HCEC 1CT (cell line): ENCODE results near the gene SCN4B.
"Not testable (repeated sequence)": the region's sequence is repeated elsewhere in the genome, so short reads cannot be mapped to it uniquely, and the experiment has no call there.

ENCODE experiments used
- DNase-seq: peaks from one replicate; pipeline ENCODE4 v3.0.0-alpha.2; 2017

Gene SCN4B, protein sequence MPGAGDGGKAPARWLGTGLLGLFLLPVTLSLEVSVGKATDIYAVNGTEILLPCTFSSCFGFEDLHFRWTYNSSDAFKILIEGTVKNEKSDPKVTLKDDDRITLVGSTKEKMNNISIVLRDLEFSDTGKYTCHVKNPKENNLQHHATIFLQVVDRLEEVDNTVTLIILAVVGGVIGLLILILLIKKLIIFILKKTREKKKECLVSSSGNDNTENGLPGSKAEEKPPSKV

DNA sequence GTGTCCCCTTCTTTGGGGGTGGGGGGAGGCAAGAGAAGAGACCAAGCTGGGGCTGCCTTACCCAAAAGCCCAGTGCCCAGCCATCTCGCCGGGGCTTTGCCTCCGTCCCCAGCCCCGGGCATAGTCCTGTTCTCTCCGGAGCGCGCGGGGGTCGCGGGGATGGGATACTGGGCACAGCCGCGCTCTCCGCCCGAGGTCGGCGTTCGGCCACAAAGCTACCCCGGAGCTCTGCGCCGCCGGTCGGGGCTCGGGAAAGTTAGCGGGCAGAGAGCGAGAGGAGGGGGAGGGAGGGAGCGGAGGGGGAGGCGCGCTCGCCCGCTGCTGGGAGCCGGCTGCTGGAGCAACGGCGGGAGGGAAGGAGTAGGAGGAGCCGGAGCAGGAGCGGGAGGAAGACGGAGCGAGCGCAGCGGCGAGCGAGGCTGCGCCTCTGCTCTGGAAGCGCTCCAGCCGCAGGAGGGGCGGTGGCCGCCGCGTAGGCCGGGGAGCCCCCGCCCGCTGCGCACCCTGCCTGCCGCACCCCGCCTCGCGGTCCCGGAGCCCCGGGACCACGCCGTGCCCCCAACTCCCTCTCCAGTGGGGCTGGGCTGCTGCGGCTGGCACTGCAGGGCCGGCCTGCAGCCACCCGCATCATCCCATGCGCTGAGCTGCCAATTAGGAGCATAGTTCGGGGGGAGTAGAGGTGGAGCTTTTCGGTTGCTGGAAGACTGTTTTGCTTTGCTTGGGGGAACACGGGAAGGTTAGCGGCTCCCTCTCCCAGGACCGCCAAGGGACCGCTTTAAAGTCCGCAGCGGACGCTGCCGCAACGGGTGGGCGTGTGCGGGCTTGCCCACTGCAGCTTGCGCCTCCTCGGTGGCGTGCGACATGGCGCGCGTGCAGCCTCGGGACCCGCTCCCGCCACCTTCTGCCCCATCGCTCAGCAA is at the start of gene SCN4B:
Gene SCN4B (minus strand): TSS at position 272 of the 920 bp plus-strand sequence. CDS start 150 bp downstream, at position 122.
- DNase-seq = peak; percentile 26

DNA sequence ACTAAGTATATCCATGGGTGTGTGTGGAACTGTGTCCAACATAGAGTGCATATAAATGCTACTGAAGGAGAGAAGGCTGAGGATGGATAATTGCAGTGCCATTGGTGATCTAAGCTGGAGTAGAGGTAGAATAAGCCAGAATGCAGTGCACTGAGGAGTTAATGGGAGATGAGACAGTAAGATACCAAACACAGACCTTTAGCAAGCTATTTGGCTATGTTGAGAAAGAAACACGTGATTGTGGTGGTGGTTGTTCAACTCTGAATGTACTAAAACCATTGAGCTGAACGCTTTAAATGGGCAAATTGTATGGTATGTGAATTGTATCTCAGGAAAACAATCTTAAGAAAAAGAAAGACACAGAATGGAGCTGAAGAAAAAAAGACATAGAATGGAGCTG is 49.3 kb upstream of the SCN4B start:
- no peak for DNase-seq

DNA sequence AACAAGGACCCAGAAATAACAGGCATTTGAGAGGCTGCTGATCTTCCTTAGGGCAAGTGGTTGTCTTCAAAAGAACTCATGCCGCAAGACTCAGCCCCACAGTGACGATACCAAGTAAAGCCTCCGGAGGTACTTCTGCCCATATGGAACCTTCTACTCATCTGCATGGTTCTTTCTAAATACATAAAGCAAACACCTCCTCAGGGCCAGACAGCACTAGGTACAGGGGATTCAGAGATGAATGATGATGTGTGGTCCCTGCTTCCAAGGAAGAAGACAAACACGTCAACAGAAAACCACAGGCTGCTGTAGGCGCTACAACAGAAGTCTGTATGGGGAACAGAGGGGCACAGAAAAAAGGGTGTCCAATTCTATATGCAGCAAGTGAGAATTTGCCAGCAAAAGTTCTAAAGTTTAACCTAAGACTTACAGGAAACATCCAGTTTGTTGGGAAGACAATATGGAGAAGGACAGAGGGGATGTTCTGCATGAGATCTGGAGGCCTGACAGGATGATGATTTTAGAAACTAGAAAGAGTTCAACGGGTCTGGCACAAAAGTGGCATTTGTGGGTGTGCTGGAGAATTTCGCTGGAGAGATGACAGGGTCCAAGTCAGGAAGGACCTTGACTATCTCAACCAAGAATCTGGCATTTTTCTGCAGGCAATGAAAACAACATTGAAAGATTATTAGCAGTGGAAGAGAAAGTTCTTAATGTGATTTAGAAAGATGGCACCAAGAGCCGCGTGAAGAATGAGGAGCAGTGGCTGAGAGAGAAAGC is 48.5 kb upstream of the SCN4B start:
- DNase-seq = no peak

DNA sequence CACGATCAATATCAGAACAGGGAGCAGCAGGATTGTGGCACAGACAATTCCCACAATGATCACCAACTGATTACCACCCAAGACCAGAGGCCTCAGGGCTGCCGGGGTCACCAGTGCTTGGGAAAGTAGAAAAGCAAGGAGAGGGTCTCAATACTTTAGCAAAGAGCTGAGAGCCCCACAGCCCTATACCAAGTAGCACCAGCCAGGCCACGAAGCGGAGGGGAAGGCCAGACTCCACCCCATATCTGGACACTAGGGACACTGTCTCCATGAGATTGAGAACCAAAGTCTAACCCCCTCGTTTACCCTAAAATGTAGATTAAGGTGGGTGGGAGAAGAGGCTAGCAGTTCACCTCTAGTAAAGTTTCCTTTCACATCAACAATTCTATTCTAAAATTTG is 47.9 kb upstream of the SCN4B start:
- no peak for DNase-seq

DNA sequence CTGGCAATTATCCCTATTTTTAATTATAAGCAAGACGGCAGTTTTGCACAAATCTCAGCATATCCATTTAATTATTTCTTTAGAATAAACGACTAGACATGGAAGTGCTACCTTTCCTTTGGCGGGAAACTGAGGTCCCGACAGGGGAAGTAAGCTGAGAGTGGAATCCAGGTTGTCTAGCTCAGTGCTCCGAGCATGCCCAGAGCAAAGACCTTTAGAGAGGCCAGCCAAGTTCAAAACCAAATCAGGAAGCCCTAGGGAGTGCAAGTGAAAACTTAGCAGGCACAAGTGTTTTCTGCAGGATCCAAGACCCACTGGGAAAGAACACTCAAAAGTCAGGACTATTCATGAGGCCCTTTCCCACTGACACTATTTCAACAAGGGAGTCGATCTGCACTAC is 46.5 kb upstream of the SCN4B start:
- DNase-seq = no peak

DNA sequence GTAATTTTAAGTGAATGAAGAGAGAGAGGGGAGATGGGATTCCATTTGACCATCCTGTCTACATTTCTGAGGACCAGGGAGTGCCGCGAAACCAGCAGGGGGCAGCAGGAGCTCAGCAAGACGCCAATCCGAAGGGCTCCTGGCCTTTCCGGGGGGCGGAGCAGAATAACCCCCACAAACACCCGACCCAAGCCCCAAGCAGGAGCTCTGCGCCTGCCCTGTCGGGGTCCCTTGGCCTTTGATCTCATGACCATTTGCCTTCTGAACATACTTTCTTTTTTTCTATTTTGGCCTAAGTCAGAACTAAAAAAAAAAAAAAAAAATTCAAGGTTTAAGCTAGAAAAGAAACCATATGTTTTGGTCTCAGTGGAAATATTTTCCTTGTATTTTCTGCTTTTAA is 45.7 kb upstream of the SCN4B start:
- DNase-seq = peak; percentile 41

DNA sequence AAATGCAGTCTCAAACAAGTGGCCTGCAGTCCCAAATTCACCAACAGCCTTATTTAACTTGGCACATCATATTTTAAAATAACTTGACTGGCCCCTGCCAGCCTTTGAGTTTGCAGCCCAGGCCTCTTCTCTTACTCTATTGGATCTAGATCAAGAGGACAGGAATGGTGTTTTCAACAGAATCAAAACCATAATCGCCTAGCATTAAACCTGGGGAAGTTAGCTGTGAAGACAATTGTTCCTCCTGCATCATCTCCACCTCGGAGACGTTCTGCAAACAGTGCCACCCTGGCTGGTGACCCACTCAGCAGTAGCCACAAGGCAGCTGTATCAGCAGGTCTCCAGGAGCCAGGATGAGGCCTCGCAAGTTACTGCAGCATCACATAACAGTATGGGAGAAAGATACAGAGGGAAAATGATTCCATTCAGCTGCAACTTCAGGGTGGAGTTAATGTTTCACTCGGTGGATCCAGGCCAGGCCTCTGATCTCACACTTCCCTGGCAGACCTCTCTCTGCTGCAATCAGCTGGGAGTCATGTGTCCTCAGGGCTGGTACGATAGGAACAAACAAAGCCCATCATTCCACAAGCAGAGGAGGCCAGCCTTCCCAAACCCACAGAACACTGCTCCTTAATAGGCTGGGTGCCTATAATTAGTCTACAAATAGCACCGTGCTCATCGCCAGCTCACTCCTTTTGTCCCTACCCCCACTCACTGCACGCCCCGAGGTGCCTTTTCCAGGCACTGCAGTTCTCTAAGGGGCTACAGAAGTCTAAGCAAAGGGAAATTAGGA is 42.4 kb upstream of the SCN4B start:
- peak; percentile 17 for DNase-seq

DNA sequence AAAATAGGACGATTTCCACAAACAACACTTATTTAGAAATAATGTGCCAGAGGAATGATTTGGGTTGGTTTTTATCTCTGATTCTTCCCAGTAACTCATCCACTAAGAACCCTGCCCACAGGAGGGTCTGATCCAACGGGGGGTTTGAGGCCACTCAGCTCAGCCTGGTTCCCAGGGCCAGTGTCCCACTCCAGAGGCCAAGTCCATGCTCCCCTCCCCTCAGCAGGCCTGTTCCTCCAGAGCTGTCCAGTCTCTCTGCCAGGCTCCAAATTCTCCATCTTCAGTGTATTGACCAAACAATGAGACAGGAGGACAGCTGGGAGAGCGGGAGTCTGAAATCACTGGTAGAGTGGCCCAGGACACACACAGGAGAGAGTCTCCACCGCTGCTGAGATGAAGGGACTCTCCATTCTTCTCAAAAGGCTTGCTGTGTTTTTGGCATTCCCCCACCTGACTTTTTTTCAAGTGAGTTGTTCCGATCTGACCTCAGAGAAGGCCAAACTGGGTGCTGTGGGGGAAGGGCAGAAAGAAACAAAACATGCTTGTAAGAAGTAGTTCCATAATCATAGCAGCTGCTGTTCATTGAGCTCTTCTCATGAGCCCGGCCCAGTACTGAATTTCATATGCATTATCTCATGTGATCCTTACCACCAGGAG is 41.4 kb upstream of the SCN4B start:
- DNase-seq = no peak

DNA sequence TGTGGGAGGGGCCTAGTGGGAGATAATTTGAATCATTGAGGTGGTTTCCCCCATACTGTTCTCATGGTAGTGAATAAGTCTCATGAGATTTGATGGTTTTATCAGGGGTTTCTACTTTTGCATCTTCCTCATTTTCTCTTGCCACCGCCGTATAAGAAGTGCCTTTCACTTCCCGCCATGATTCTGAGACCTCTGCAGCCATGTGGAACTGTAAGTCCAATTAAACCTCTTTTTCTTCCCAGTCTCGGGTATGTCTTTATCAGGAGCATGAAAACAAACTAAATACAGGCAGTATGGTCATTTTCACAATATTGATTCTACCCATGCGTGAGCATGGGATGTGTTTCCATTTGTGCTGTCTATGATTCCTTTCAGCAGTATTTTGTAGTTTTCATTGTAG is 40.2 kb upstream of the SCN4B start:
- not testable (repeated sequence) for DNase-seq

DNA sequence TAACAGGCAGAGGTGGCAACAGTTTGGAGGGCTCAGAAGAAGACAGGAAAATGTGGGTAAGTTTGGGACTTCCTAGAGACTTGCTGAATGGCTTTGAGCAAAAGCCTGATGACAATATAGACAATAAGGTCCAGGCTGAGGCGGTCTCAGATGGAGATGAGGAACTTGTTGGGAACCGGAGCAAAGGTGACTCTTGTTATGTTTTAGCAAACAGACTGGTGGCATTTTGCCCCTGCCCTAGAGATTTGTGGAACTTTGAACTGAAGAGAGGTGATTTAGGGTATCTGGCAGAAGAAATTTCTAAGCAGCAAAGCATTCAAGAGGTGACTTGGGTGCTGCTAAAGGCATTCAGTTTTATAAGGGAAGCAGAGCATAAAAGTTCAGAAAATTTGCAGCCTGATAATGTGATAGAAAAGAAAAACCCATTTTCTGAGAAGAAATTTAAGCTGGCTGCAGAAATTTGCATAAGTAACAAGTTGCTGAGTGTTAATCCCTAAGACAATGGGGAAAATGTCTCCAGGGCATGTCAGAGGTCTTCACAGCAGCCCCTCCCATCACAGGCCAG is 38.4 kb upstream of the SCN4B start:
- not testable (repeated sequence) for DNase-seq

DNA sequence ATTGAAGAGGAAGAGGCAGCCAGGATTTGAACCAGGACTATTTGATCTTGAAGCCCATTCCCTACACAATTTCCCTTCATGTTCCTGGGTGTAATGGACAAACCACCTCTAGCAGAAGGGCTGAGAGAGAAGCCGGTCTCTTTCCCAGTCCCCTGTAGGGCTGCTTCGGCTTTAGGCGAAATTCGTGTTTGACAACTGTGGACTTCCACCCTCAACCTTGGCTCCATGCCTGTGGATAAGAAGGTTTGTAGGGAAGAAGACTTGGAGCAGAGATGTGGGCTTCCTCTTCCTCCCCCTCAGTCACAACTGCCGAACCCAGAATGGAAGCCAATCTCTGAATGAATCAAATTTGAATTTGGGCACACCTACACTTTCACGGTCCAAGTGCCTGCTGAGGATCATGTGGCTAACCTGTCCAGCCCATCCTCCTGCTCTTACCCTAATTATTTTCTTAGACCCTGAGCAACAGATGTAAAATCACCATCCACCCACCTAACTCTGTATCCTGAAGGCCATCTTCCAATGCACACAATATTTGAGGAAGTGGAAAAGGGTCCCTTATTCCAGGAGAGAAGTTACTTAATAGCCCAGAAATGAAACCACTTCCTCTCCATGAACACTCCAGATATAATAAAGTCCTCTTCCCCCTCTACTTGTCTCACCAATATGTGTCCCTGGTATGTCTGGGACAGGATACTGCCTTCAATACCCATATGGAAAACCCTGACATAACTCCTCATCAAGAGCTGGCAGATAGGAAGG is 33.9 kb upstream of the SCN4B start:
- DNase-seq = no peak

DNA sequence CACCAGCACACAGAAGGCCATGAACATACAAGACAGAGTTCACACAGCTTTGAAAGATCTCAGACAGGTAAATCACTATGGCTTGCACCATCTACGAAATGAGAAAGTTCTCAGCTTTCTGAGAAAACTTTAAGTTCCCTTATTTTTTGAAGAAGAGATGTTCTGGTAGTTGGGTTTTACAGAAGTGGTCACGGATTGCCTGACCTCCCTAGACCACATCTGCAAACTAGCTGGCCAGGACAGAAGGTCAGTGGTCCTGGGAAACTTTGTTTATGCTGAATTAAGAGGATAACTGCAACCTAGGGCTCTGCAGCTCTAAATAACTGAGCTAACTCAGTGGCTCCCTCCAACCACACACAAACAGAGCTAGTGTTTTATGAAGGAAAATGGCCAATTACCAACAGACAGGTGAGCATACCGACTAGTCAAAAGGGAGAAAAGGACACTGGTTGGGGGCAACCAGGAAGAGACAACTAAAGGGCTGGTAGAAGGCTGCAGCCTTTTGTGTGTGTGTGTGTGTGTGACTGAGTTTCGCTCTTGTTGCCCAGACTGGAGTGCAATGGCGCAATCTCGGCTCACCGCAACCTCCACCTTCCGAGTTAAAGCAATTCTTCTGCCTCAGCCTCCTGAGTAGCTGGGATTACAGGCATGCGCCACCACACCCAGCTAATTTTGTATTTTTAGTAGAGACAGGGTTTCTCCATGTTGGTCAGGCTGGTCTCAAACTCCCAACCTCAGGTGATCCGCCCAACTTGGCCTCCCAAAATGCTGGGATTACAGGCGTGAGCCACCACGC is 32.4 kb upstream of the SCN4B start:
- DNase-seq = no peak

DNA sequence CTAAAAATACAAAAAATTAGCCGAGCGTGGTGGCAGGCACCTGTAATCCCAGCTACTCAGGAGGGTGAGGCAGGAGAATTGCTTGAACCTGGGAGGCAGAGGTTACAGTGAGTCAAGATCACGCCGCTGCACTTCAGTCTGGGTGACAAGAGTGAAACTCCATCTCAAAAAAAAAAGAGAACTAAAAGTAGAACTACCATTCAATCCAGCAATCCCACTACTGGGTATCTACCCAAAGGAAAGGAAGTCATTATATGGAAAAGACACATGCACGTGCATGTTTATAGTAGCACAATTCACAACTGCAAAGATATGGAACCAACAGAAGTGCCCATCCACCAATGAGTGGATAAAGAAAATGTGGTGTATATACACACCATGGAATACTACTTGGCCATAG is 31.1 kb upstream of the SCN4B start:
- not testable (repeated sequence) for DNase-seq

DNA sequence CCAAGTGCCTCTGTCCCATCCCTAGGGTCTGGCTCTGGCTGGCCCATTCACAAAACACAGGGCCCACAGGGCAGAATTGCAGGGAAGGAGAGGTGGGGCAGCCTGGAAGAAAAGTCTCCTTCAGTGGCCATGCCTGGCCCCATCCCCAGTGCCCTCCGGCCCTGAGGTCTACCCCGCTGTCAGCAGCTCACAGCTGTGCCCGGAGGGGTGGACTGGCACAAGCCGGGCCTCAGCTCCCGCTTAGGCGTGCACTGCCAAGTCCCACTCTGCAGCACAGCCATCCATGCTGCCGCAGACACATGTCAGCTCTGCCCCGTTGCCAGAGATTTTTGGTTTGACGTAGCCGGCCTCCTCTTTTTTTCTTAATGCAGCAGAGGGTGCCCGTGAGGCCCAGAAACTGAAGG is 27.7 kb upstream of the SCN4B start:
- DNase-seq = no peak

DNA sequence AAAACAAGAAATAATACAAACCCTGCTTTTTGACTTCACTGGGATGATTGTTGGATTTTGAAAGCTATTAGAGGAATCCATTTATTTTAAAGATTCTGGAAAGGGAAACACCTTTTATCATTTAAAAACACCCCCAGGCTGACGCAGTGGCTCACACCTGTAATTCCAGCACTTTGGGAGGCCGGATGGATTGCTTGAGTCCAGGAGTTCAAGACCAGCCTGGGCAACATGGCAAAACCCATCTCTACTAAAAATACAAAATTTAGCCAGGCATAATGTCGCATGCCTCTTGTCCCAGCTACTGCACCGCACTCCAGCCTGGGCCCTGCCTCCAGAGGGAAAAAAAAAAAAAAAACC is 24.1 kb upstream of the SCN4B start:
- DNase-seq = no peak

DNA sequence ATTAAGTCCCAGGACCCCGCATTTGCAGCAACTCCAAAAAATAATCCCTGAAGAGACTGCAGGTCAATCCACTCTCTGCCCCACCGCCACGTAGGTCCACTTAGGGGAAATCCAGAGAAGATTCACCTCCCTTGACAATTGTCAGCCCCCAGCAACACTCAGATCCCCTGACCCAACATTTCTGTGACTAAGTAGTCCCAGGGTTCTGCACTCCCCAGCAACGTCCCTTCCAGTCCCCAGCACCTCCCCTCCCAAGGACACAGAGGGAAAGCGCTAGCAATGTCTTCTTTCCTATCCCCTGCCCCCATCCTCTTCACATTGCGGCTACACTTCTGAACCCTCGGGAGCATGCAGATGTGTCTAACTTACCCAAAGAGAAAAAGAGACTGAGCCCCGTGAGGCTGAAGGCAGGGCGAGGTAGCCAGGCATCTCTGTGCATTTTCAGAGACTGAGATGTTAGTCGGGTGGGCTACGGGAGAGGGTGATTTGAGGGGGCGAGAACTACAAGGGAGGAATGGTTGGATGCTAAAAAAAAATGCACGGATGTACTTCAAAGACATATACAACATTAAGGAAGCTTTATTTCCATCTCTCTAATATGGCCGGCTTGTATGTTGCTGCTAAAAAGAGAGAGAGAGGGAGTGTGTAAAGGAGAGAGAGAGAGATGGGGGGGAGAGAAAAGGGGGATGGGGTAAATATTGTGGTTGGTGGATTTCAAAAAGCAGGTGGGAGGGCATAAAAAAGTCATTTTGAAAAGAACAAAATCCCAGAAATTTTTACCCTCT is 23.6 kb upstream of the SCN4B start, which contains the start of gene SCN2B:
Gene SCN2B (minus strand): TSS at position 647 of the 785 bp plus-strand sequence. CDS start 208 bp downstream, at position 439.
- no peak for DNase-seq

DNA sequence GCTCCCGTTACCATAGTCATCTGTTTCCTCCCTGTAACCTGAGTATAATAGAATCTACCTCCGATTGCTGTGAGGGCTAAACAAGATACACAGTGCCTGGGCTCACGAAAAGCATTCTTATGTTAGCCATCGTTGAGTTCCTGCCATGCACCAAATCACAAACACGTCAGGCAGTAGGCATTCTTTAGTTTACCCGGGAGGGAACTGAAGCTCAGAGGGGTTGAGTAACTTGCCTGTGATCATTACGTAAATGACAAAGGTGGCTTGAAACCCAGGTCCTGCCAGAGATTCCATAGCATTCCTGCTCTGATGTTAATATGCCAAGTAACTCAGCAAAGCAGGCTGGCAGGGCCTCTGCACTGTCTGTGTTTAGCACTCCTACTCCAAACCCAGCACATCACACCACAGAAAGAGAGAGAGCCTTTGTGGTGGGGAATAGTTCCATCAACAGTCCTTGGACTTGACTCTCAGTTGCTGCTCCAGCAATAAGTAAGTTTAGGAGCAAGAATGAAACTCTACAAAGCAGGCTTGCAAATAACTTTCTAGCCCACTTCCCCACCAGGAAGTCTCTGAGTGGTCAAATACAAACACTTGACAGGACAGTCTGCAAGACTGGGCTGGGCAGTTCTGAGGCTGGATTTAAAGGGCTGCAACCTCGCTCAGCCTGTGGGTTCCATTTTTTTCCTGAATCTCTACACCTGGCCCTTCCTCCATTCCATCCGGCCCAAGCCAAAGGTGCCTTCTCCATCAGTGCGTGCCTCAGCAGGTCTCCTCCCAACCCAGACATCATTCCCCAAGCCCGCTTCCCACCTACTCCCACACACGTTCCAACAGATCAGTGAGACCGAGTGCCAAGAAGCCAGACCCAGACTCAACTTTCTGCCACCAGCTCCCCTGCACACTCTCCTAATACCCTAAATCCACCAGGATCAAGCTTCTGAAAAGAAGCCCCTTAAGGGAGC is 22.7 kb upstream of the SCN4B start:
- DNase-seq = no peak

DNA sequence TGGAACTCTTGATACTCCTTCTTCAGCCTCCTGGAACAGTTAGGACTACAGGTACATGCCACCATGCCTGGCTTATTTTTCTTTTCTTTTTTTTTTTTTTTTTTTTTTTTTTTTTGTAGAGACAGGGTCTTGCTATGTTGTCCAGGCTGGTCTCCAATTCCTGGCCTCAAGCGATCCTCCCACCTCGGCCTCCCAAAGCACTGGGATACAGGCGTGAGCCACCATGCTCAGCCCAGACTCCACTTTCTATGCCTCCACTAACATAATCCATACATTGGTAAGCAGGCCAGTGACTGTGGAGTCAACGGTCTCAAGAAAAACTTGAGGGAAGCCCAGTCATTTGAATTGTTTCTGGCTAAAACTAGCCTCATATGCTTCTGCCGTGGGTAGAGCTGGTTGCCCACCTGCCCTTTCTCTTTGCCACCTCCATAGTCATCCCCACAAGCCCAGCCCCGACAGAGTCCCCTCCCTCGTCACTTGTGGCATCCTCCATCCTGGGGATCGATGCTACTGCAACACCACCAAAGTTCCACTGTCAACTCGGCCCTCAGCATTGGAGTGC is 21.5 kb upstream of the SCN4B start:
- no peak for DNase-seq
